HTR-8/SVneo (cell line): ENCODE results near the gene COL21A1.
"Not testable (repeated sequence)": the region's sequence is repeated elsewhere in the genome, so short reads cannot be mapped to it uniquely, and the experiment has no call there.

ENCODE experiments used
- DNase-seq: peaks from one replicate; pipeline ENCODE4 v3.0.0; 2011; ENCODE audit warnings: low spot score, mixed read lengths; ENCODE audit not compliant: insufficient read length
- FAIRE-seq: peaks from 2 replicates; lab custom pipeline; 2011; peaks lifted over from hg19 to GRCh38; lab: Jason Lieb, UNC

COL21A1 gene

DNA sequence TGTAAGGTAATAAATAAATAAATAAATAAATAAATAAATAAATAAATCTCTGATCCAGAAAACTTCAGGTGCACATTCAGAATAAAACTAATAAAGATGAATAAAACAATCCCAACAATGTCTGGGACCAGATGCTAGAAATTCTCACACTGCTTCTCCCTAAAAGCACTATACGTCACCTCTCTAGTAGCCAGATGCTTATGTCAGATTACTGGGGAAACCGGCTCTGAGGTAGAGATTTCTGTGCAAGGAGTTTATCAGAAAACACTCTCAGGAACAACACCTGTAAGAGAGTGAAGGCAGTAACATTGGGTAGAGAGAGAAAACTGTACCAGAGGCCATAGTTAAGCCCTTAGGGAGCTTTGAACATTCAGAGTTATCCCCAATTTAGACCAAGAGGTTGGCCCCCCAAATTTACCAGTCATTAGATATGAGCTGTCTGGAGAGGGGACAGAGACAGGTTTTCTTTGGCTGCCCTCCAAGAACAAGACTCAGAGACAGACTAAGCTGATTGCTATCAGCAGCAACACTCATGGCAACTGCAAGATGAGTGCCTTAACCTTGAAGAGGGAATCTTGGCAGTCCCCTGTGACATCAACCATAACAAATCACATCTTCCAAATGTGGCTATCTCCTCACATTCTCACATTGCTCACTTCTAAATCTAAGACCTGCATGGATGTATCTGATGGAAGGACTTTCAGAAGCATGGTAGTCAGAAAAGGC is 220.8 kb downstream of the COL21A1 start:
- no peak for DNase-seq

GRCh38 chr6:56025795-56026194 is 221.6 kb downstream of the COL21A1 start:
- no peak for FAIRE-seq
- no peak for DNase-seq

More for the DNA sequence above, 220.8 kb downstream of the COL21A1 start:
- FAIRE-seq = no peak

DNA sequence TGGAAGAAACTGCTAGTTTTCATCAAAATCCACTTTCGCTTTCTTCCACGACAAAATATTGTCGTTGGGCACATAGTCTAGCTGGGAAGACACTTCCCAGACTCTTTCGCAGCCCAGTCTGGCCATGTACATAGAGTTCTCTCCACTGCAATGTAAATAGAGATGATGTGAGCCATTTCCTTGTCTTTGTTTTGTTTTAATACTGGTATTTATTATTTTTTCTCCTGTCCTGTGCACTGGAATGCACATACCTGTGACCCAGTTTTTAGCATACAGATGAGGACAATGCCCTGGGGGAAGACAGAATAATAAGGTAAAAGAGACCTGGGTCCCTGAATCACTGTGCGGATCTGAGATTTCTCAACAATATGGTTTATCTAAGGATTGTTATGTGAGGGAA is 222.4 kb downstream of the COL21A1 start:
- DNase-seq = no peak
- FAIRE-seq = no peak

DNA sequence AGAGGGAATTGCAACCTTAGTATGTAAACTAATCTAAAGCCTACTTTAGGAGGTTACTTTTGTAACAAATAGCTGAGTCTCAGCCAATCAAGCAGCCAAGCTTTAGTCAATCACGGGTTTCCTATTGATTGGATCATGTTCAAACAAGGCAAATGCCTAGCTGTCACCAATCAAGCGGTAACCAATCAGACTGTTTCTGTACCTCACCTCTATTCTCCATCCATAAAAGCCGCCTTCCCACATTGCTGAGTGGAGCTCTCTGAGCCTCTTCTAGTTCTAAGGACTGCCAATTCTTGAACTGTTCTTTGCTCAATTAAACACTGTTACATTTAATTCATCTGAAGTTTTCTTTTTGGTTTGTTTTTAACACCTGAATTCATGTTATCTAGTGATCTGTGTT is 223.6 kb downstream of the COL21A1 start:
- FAIRE-seq = no peak
- no peak for DNase-seq

GRCh38 chr6:56022678-56023077 is 224.7 kb downstream of the COL21A1 start:
- FAIRE-seq = no peak

DNA sequence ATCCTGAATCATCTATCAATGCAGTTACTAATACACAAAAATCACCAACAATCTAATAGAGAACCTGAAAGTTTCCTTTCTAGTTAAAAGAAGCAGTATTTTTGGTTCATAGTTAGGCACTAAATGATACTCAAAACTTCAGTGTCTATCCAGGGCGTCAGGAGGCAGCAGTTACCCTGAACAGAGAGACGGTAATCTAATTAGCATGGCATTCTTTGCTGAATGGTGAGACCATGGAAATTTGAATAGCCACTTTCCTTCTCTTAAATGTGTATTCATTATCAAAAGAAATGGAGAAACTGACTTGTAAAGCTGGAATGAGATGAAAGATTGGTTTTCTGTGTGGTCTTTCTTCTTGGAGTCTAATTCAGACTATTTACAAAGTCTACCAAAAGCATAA is 225.4 kb downstream of the COL21A1 start:
- FAIRE-seq (no peak), DNase-seq (no peak)

More at GRCh38 chr6:56022678-56023077, 224.7 kb downstream of the COL21A1 start:
- no peak for DNase-seq

DNA sequence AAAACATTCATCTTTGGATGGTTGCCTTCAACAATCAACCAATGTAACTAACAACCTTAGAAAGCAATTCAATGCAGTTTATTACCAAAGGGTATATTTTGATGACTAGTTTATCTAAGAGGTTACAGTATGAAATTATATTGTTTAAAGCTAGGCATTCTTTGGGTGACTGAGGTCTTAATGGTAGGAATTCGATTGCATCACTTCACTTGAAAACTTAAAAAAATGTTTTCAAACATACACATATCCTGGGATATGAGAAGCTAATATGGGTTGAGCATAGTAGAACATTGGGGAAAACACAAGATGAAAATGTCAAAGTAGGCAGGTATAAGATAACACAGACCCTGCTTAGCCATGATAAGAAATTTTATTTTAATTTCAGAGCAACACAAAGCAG is 227.4 kb downstream of the COL21A1 start:
- DNase-seq = no peak
- no peak for FAIRE-seq

- no peak for DNase-seq
- FAIRE-seq = no peak
These were observed 230.2 kb downstream of the COL21A1 start for GRCh38 chr6:56017198-56017597.

GRCh38 chr6:56014039-56014438 is 233.3 kb downstream of the COL21A1 start:
- DNase-seq, FAIRE-seq: not testable (repeated sequence)

DNA sequence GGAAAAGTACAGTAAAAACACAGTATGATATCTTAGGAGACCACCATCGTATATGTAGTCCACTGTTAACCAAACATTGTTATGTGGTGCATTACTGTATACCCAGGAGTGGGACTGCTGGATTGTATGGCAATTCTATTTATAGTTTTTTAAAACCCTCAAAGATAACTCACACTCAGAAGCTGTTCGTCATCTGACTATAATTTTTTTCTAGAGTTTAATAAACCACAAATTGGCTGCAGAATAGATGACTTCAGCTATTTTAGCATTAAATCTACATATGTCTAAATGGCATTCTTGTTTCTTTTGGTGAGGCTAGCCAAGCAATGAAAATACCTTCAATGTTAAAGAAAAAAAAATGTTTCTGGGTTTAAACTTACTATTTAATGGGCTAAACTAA is 237.7 kb downstream of the COL21A1 start:
- FAIRE-seq (no peak), DNase-seq (no peak)
